HG03571 (cell line): ENCODE measurements around the gene ARCN1.
"Not testable (repeated sequence)": the region's sequence is repeated elsewhere in the genome, so short reads cannot be mapped to it uniquely, and the experiment has no call there.

ENCODE experiments used
- ATAC-seq: cut with Tn5 transposase; IDR thresholded peaks from one replicate; pipeline ENCODE4 v1.9.1; 2021; ENCODE audit not compliant: unreplicated experiment

Gene ARCN1

GRCh38 chr11:118605116-118605867, 33.1 kb downstream of the ARCN1 start:
- no peak for ATAC-seq

GRCh38 chr11:118606157-118606843, 34.1 kb downstream of the ARCN1 start:
- no peak for ATAC-seq

GRCh38 chr11:118606844-118607228, 34.6 kb downstream of the ARCN1 start:
- ATAC-seq: no peak

- no peak for ATAC-seq
Observed at GRCh38 chr11:118607401-118608359, 35.5 kb downstream of the ARCN1 start, which contains the start of gene PHLDB1. Gene PHLDB1 (plus strand): TSS chr11:118607615. CDS start chr11:118613837, 6,222 bp downstream.

GRCh38 chr11:118608360-118609227, 36.4 kb downstream of the ARCN1 start:
- no peak for ATAC-seq

GRCh38 chr11:118609380-118610224, 37.4 kb downstream of the ARCN1 start:
- no peak for ATAC-seq

GRCh38 chr11:118610225-118610772, 38.1 kb downstream of the ARCN1 start:
- no peak for ATAC-seq

GRCh38 chr11:118610773-118611432, 38.7 kb downstream of the ARCN1 start:
- peak; percentile 51 for ATAC-seq

GRCh38 chr11:118611433-118611795, 39.2 kb downstream of the ARCN1 start:
- not testable (repeated sequence) for ATAC-seq

GRCh38 chr11:118612378-118612777, 40.2 kb downstream of the ARCN1 start:
- no peak for ATAC-seq

GRCh38 chr11:118614511-118614910, 42.3 kb downstream of the ARCN1 start:
- ATAC-seq: no peak

GRCh38 chr11:118615282-118615975, 43.2 kb downstream of the ARCN1 start:
- ATAC-seq: no peak

- no peak for ATAC-seq
Observed at GRCh38 chr11:118615976-118616371, 43.8 kb downstream of the ARCN1 start.

GRCh38 chr11:118618115-118618990, 46.1 kb downstream of the ARCN1 start:
- ATAC-seq: no peak

- no peak for ATAC-seq
Observed at GRCh38 chr11:118618991-118619375, 46.8 kb downstream of the ARCN1 start.

GRCh38 chr11:118619444-118620197, 47.4 kb downstream of the ARCN1 start:
- no peak for ATAC-seq
